GM18511 (cell line): Measurements from ENCODE around the gene HSPA4.

Experiments used
- ATAC-seq: cut with Tn5 transposase; IDR thresholded peaks from one replicate; pipeline ENCODE4 v1.9.1; 2021; ENCODE audit warnings: mild to moderate bottlenecking, moderate library complexity; ENCODE audit not compliant: unreplicated experiment

HSPA4 gene

DNA sequence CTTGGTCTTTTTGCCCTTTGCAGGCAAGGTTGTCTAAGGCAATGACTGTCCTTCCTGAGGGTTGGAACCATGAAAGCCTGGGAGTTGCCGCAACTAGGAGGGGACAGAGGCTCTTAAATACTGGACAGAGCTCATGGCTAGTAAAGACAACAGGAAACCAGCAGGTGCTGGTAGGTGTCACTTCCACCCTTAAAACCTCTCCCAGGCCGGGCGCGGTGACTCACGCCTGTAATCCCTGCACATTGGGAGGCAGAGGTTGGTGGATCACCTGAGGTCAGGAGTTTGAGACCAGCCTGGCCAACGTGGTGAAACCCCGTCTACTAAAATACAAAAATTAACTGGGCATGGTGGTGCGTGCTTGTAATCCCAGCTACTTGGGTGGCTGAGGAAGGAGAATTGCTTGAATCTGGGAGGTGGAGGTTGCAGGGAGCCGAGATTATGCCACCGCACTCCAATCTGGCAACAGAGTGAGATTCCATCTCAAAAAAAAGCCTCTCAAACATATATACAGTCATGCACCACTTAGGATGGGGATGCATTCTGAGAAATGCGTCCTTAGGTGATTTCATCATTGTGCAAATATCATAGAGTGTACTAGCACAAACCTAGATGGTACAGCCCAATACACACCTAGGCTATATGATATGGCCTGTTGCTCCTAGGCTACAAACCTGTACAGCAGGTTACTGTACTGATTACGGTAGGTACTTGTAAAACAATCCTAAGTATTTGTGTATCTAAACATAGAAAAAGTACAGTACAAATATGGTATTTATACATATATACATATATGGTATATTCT is 102.7 kb downstream of the HSPA4 start:
- no peak for ATAC-seq

DNA sequence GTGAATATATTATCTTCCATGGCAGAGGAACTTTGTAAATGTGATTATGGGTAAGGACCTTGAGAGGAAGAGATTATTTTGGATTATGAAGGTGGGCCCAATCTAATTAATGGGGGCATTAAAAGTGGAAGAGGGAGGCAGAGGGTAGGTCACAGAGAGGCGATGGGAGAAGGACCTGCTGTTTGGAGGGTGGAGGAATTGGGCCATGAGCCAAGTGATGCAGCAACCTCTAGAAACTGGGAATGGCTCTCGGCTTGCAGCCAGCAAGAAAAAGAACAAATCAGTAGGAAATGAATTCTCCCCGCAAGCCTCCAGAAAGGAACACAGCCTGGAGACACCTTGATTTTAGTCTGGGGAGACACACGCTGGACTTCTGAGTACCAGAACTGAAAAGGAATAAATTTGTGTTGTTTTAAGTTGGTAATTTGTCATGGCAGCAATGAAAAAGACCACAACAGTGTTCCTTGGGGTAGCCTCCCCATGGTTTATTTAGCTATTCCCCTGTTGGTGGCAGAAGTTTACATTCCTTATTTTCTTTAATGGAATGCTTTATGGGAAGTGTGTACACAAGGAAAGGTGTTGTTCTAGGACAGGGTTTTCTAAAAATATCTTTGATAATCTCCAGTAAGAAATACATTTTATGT is 103.6 kb downstream of the HSPA4 start:
- no peak for ATAC-seq
